ENCODE measurements around the gene SLC24A4.

DNA sequence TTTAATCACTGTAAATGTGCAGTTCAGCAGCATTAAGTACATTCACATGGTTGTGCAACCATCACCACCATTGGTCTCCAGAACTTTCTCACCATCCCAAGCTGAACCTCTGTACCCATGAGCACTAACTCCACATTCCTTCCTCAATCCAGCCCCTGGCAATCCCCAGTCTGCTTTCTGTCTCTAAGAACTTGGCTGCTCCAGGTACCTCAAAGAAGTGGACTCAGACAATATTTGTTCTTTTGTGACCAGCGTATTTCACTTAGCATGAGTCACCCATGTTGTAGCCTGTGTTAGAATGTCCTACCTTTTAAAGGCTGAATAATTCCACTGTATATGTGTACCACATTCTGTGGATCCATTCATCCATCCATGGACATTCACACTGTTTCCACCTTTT, 64.6 kb downstream of the SLC24A4 start:
- TF ChIP-seq, protein P1, sequence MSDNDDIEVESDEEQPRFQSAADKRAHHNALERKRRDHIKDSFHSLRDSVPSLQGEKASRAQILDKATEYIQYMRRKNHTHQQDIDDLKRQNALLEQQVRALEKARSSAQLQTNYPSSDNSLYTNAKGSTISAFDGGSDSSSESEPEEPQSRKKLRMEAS (IDR thresholded peaks at IDR 0.05; ENCODE audit: insufficient read depth, insufficient read length), result no peak
- TF ChIP-seq, protein P2, sequence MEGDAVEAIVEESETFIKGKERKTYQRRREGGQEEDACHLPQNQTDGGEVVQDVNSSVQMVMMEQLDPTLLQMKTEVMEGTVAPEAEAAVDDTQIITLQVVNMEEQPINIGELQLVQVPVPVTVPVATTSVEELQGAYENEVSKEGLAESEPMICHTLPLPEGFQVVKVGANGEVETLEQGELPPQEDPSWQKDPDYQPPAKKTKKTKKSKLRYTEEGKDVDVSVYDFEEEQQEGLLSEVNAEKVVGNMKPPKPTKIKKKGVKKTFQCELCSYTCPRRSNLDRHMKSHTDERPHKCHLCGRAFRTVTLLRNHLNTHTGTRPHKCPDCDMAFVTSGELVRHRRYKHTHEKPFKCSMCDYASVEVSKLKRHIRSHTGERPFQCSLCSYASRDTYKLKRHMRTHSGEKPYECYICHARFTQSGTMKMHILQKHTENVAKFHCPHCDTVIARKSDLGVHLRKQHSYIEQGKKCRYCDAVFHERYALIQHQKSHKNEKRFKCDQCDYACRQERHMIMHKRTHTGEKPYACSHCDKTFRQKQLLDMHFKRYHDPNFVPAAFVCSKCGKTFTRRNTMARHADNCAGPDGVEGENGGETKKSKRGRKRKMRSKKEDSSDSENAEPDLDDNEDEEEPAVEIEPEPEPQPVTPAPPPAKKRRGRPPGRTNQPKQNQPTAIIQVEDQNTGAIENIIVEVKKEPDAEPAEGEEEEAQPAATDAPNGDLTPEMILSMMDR (IDR thresholded peaks at IDR 0.05; ENCODE audit: extremely low read depth in 1 of 2, insufficient read depth in 1 of 2, low read depth in 1 of 2, low read length in 2 of 2), result no peak
- TF ChIP-seq EZH2 (IDR thresholded peaks at IDR 0.05; ENCODE audit: borderline replicate concordance, low read depth, low read length, severe bottlenecking), result no peak
- no peak for TF ChIP-seq POLR2AphosphoS5 (IDR thresholded peaks at IDR 0.05; ENCODE audit: insufficient read depth, low read depth, low read length)
- TF ChIP-seq POLR2A (IDR thresholded peaks at IDR 0.05; ENCODE audit: low read depth, low read length), result no peak
- TF ChIP-seq FOS (IDR thresholded peaks at IDR 0.05; ENCODE audit: borderline replicate concordance, insufficient read depth, low read length), result no peak
- no peak for TF ChIP-seq MYC (IDR thresholded peaks at IDR 0.05; ENCODE audit: low read depth, low read length)
- TF ChIP-seq JUN (IDR thresholded peaks at IDR 0.05; ENCODE audit: borderline replicate concordance, insufficient read depth, insufficient read length, low read depth), result no peak
- no peak for TF ChIP-seq GATA2 (IDR thresholded peaks at IDR 0.05; ENCODE audit: insufficient read depth, insufficient read length, low read depth, low read length)

Data from endothelial cell of umbilical vein (primary cell).